H1 (cell line): ENCODE measurements around the gene GBE1.

Experiments used
- ATF2 ChIP-seq: IDR thresholded peaks from 2 replicates; pipeline ENCODE4 v1.6.1; 2012; ENCODE audit warnings: low read length, inconsistent platforms
- CBX5 ChIP-seq: fragments of 300-800, 300-1000 bp; sonication (generic); IDR thresholded peaks from 2 replicates; pipeline ENCODE4 v1.7.1; 2016; ENCODE audit warnings: antibody characterized with exemption, low read length, low read depth
- CTCF ChIP-seq, 3 experiments: IDR thresholded peaks; 1 replicate in 2 of 3; 2 replicates in 1 of 3; pipeline versions ENCODE4 v1.5.1 to v1.6.1; 2011; ENCODE audit warnings: low read length in 3 of 3, mild to moderate bottlenecking in 3 of 3, inconsistent platforms in 2 of 3, low read depth in 1 of 3, moderate library complexity in 1 of 3; ENCODE audit not compliant: insufficient read depth in 1 of 3; ENCODE audit errors: control extremely low read depth in 1 of 3
- EP300 ChIP-seq, 2 experiments: IDR thresholded peaks; 1 replicate in 1 of 2; 2 replicates in 1 of 2; pipeline ENCODE4 v1.6.1; 2011 to 2012; ENCODE audit warnings: low read depth in 2 of 2, low read length in 2 of 2, mild to moderate bottlenecking in 2 of 2, borderline replicate concordance in 1 of 2, inconsistent platforms in 1 of 2, moderate library complexity in 1 of 2
- EZH2 ChIP-seq: fragments of 200-600 bp; sonication (generic); IDR thresholded peaks from 2 replicates; pipeline ENCODE4 v1.7.1; 2012; ENCODE audit warnings: low read depth, mild to moderate bottlenecking, moderate library complexity, low read length, inconsistent platforms; ENCODE audit not compliant: severe bottlenecking
- JUN ChIP-seq: IDR thresholded peaks from 2 replicates; pipeline ENCODE4 v1.6.1; 2011; ENCODE audit warnings: low read depth, mild to moderate bottlenecking, improper control_type of control experiment, low read length
- MAX ChIP-seq: IDR thresholded peaks from 2 replicates; pipeline ENCODE4 v1.6.1; 2012; ENCODE audit warnings: inconsistent platforms
- POLR2A ChIP-seq, 2 experiments: IDR thresholded peaks; 1 replicate in 1 of 2; 2 replicates in 1 of 2; pipeline ENCODE4 v1.6.1; 2011; ENCODE audit warnings: low read depth in 2 of 2, low read length in 2 of 2, mild to moderate bottlenecking in 2 of 2; ENCODE audit errors: control extremely low read depth in 1 of 2
- POLR2AphosphoS5 ChIP-seq: IDR thresholded peaks from 2 replicates; pipeline ENCODE4 v1.6.1; 2011; ENCODE audit warnings: low read depth, low read length
- RFX5 ChIP-seq: IDR thresholded peaks from 2 replicates; pipeline ENCODE4 v1.6.1; 2011; ENCODE audit warnings: low read depth, low read length, improper control_type of control experiment, borderline replicate concordance
- SRF ChIP-seq: IDR thresholded peaks from 2 replicates; pipeline ENCODE4 v1.6.1; 2011; ENCODE audit warnings: mild to moderate bottlenecking, low read depth, low read length, moderate library complexity
- TAF1 ChIP-seq: IDR thresholded peaks from 2 replicates; pipeline ENCODE4 v1.6.1; 2011; ENCODE audit warnings: mild to moderate bottlenecking, low read depth, low read length
- USF2 ChIP-seq: IDR thresholded peaks from 2 replicates; pipeline ENCODE4 v1.6.1; 2011; ENCODE audit warnings: low read length, improper control_type of control experiment
- YY1 ChIP-seq: IDR thresholded peaks from 2 replicates; pipeline ENCODE4 v1.6.1; 2011; ENCODE audit warnings: low read depth, mild to moderate bottlenecking, low read length

- TF ChIP-seq ATF2, result no peak
- no peak for TF ChIP-seq RFX5
- no peak for TF ChIP-seq EZH2
- TF ChIP-seq USF2, result no peak
- no peak for TF ChIP-seq SRF
- no peak for TF ChIP-seq CTCF (IDR thresholded peaks at IDR 0.05; ENCODE audit: control extremely low read depth in 1 of 3, insufficient read depth in 1 of 3, low read depth in 1 of 3, low read length in 3 of 3)
- TF ChIP-seq POLR2AphosphoS5, result no peak
- no peak for TF ChIP-seq JUN
- no peak for TF ChIP-seq POLR2A (IDR thresholded peaks at IDR 0.05; ENCODE audit: control extremely low read depth in 1 of 2, low read depth in 2 of 2, low read length in 2 of 2)
- no peak for TF ChIP-seq MAX
- TF ChIP-seq YY1, result no peak
- TF ChIP-seq CBX5, result no peak
- TF ChIP-seq EP300 (IDR thresholded peaks at IDR 0.05; ENCODE audit: borderline replicate concordance in 1 of 2, low read depth in 2 of 2, low read length in 2 of 2), result no peak
- TF ChIP-seq TAF1, result no peak
Observed at GRCh38 chr3:81503026-81503425, 258.4 kb downstream of the GBE1 start.
